NCI-H748 (cell line): Measurements from ENCODE around the gene IQSEC3.

Experiments
- DNase-seq: peaks from one replicate; lab custom pipeline; 2025; ENCODE audit not compliant: unreplicated experiment; lab: John Stamatoyannopoulos, UW

Gene IQSEC3

DNA sequence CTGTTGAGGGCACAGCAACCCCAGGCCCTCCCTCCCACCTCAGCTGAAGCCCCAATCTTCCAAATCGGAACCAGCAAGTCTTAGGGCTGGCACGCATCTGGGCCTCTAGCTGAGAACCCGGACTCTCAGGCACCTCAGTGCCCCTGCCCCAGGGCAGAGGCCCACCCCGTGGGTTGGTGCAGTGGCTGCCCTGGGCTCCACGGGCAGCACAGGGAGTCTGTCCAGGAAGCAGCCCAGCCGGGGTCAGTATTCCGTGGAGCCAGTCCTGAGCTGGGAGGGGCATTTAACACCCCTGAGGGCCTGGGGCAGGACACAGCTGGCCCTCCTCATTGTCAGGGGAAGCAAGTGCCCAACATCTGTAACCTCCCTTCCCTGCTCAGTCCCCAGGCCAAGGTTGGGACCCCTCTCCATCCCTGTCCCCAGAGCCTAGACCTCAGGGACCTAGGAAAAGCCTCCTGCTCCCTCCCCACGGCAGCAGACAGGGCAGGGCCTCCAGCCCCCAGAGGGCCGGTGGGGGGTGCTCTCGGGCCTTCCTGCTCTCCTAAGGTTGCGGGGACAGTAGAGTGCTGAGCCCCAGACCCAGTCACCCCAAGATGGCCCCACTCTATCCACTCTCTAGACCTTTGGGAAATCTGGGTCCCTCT, 110.9 kb downstream of the IQSEC3 start:
- DNase-seq, result no peak

DNA sequence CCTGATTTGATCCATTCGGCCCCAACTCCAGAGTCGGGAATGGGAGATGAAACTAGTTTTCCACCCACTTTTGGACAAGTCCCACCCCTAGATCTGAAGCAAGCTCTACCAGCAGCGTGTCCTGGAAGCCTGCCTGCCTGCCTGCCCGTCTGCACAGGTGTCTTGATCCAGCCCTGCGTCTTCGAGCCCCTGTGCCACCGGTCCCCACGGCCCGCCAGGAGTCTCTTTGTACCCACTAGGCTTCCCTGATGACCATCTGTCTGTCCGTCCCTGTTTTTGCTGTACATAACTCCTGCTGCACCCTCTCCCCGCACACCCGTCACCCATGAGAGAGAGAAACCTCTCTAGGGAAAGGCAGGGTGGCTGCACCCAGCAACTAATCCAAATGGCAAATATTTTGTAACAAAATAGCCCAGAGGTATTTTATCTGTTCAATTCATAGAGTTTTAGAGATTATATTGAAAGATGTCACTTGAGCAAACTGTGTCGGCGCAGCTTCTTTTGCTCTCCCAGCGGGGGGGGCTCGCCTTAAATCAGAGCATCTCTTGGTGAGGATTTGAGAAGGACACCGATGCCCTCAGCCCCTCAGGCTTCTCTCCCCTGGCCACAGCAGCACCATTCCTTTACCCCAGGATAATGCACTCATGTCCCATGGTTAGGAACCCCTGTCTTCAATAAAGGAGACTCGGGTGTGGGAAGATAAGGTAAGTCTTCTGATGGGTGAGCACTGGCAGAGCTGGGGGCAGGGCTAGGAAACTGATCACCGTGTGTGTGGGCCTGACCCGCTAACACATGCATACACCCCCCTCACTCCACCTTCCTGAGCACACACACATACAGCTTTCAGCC, 111.6 kb downstream of the IQSEC3 start:
- DNase-seq, result no peak

DNA sequence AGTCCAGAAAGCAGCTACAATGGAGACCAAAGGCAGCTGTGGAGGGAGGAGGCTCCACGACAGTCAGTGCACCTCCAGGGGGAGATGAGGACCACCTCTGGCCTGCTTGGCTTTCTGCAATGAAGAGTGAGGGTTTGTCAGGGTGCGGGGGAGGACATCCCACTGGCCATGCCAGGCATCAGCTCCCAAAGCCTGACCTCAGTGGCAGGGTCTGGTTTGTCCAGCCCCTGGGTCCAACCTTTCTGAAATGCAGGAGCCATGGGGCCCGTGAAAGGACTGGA, 112.2 kb downstream of the IQSEC3 start:
- DNase-seq, result no peak

DNA sequence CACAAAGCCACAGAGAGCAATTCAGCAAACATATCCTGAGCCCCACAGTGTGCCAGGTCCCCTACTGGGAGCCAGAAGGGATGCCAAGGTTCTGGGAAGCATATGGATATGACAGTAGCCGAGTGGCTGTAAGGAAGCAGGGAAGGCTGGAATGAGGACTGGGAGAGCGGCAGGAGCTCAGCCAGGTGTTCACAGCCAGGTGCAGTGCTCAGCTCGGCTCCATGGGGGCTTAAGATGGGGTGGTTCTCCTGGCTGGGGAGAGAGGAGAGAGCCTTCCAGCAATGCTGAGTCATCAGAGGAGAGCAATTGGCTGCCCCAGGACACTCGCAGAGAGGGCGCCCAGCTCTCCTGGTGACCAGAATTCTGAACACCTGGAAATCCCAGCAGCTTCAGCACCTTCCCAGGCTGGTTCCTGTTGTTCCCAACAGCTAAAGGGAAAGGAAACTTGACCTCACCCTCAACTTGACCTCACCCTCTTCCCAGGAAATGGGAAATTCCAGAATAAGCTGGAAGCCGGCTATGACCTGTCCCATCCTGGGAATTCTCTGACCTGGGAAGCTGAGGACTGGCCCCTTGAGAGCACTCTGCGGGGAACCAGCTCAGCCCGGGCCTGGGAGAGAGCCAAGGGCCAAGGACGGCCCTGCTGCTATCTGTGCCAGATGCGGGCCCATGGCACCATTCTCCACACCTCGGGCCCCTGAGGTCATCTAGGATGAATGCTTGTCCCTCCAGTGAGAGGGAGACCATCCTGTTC, 112.7 kb downstream of the IQSEC3 start:
- no peak for DNase-seq

DNA sequence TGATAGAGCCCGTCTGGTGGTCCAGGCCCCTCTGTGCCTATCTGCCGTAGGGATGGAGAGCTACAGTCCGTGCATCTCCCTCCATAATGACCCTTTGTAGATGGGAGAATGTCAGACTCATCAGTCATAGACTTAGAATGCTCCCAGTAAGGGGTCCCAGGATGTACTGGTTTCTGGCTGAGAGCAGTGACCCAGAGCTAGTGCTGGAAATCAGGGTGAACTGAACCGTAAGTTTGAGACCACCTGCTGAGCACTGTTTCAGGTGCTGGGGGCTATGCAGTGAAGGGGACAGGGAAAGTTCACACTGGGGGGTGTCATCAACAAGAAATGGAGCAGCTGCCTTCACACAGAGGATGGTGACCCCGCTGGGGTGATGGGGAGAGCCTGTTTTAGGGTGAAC, 113.3 kb downstream of the IQSEC3 start:
- DNase-seq, result no peak

DNA sequence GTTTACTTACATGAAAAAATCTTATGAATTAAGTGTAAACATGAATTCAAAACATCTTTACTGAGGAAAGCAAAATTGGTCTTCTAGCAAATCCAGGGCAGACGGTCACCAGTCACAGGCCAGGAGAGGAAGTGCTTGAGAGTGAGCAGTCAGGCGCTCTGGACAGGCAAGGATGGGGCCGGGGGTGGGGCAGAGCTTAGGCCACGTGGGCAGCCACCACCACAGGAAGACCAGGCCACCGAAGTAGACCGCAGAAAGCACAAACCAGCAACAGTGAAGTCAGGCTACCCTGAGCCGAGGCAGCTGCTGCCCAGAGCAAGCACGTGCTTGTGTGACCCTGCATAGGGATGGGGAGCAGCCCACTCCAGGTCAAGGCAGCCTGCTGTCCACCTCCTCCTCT, 113.9 kb downstream of the IQSEC3 start:
- DNase-seq, result no peak

DNA sequence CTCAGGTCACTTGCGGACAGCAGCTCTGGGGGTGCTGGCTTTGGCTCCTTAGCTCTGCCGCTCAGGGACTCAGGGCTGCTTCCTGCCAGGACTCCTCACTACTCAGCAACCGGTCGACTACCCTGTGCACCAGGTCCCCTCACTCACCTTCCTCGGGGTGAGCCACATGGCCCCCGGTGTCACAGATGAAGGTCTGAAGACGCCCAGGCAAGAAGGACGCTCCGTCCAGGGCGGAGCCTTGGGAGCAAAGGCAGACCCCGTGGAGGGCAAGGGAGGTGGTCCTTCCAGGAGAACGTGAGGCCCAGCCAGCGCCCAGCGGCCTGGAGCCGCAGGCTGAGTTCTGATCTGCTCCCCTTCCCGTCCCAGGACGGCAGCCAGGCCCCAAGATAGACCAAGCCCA, 115.4 kb downstream of the IQSEC3 start:
- no peak for DNase-seq

DNA sequence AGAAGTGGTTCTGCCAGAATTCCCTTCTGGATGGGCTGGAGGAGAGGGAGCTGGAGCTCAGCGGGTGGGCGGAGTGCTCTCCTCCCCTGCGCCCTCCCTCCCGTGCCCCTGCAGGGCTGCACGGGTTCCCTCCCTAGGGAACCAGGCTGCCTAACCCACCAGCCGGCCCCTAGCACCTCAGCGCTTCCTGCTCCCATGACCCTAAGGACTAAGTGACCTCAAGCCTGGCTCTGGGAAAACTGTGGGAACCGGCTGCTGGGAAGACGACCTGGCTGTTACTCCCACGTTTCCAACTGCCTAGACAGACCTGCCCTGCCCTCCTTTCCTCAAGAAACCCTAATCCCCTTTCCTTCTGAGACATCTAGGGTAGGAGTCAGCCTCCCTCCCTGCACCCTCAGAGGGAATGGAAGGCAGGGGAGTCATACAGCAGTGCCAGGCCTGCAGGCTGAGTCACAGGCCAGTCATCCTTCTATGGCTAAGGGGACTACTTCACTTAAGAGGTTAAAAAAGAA, 115.9 kb downstream of the IQSEC3 start:
- DNase-seq, result no peak

DNA sequence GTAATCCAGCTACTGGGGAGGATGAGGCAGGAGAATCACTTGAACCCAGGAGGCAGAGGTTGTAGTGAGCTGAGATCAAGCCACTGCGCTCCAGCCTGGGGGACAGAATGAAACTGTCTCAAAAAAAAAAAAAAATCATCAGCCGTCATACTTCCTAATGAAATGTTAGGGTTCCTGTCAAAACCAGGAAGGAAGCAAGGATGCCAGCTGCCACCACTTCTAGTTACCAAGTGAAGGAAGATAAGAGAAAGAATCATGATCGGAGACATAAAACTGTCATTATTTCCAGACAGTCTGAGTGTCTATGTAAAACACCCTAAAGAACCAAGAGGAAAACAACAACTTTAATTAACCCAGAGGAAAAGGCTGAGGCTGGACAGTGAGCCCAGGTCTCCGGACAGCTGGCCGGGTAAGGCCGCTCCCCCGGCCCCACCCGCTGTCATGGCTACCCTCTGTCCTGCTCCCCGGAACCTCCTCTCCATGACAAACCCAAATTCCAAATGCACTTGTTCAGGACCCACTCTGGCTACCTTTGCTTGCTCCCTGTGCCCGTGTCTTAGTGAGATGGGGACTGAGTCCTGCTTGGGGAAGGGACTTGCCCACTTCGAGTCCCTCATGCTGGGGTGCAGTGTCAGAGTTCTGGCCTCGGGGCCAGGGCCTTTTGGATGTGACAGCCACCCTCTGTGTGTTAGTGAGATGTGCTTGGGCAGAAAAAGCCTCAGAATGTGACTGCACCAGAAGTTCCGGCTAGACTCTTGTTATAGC, 118.4 kb downstream of the IQSEC3 start:
- DNase-seq, result no peak

DNA sequence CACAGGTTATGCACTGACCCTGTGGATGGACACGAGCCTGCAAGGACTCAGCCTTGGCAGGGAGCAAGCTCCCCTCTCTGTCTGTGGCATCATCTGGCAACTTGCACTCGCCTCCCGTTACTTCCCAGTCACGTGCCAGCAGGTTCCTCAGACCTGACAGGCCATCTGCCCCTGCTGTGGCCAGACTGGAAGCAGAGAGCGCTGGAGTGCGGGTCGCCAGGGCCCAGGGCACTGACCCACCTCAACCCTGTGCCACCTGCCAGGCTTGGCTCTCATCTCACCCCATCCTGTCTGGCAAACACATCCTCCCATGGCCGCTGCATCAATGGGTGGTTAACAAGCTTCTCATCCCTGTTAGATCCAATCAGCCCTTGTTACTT, 119.0 kb downstream of the IQSEC3 start:
- DNase-seq, result no peak

DNA sequence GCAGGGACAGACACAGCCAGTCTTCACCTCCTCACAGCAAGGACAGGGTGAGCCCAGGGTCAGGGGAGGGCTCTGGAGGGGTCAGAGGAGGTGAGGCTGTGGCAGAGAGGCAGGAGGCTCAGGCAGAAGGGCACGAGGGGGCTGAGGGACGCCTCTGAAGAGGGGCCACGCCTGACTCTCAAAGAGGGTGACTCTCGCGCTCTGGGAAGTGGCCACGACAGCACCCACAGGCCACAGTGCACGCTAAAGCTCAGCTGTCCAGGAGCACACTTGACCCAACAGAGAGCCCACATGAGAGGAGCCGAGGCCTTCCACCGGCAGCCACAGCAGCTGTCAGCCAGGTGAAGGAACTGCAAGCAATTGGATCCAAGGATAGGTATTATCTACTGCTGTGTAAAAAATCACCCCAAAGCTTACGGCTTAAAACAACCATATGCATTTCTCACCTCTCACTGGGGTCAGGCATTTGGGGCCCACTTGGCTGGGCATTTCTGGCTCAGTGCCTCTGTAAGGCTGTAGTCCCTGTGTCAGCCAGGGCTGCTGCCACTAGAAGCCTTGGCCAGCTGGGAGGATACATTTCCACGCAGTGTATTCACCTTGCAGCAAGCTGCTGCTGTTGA, 119.5 kb downstream of the IQSEC3 start:
- no peak for DNase-seq

DNA sequence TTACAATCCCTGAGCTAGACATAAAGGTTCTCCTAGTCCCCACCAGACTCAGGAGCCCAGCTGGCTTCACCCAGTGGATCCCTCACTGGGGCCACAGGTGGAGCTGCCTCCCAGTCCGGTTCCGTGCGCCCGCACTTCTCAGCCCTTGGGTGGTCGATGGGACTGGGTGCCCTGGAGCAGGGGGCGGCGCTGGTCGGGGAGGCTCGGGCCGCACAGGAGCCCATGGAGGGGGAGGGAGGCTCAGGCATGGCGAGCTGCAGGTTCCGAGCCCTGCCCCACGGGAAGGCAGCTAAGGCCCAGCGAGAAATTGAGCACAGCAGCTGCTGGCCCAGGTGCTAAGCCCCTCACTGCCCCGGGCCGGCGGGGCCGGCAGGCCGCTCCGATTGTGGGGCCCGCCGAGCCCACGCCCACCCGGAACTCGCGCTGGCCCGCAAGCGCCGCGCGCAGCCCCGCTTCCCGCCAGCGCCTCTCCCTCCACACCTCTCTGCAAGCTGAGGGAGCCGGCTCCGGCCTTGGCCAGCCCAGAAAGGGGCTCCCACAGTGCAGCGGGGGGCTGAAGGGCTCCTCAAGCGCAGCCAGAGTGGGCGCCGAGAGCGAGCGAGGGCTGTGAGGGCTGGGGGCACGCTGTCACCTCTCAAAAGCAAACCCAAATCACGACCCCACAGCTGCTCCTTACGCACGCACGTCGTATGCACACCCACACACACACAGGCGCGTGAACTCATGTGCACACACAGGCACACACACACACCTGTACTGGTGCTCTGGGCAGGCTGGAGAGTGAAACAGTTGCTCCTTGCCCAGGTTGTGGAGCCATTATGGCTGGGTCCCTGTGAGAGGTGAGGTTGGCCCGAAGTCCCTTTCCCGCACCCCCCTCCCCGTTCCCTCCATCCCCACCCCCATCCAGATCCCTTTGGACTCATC, 121.7 kb downstream of the IQSEC3 start:
- DNase-seq, result peak; percentile 48

DNA sequence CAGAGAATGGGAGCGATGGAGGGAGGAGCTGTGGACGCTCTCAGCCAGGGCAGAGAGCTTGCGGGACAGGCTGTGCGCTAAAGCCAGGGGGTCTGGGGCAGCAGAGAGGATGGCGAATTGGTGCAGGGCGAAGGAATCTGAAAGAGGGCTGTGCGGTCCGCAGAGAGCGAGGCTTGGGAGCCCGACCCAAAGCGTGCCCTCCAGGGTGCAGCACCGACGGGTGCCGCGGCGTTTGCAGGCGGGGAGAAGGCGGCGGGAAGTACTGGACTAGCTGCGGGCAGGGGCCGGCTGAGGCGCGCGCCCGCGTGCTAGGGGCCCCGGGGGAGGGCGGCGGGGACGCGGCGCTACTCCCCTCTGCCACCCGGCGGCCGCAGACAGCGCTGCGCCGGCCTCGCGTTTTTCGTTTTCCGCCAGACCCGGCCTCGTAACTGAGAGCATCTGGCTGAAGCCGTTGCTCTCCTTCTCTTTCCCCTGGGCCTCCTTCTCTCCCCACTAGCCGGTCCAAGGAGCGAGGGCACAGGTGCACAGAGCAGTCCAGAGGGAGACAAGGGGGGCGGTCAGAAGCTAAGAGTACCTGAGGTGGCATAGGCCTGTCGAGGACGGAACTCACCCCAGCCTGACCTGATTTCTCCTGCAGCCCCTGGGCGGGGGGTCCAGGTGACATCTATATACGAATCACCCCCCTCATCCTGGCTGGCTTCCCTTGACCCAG, 122.5 kb downstream of the IQSEC3 start:
- DNase-seq, result peak; percentile 74

DNA sequence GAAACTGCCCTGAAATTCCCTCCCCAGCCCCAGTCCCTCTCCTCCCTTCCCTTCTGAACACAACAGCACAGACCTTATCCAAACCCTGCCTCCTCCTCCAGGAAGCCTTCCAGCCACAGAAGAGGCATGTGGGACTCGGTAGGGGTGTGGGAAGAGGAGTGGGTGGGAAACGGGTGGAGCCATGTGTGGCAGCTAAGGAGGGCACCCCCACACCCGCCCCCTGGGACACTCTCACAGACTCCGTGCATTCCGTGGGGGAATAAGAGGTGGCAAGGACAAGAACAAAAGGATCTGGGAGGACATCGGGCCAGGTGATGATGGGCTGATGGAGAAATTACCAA, 123.0 kb downstream of the IQSEC3 start:
- no peak for DNase-seq

DNA sequence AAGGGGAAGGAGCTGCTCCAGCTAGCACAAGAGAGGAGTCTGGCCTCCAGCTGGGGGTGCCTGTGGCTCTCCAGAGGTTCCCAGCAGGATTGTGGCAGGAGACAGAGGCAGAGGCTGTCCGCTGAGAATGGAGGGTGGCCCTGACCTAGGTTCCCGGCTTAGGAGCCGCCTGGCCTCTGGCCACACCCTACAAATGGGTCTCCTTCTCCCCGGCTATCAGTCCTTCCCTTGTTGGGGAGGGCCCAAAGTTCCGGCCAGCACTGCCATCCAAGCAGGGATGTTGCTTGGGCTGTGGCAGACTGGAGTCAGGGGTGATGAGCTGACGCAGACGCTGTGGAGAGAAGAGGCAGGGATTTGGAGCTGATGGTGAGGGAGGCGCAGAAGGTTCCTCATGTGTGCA, 124.3 kb downstream of the IQSEC3 start:
- DNase-seq, result no peak

DNA sequence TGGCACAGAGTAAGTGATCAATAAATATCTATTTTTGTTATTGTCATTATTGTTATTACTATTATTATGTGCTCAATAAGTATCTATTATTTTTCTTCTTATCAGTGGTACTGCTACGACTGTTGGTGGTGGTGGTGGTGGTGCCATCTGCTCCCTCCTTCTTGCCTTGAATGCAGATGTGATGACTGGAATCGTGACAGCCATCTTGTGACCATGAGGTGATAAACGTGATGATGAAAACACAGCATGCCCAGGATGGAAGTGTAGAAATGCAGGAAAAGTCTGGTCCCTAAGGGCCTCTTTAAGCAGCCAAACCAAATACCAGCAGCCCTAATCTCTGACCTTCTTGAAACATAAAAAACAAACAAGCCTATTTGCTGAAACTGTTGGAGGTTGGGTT, 125.0 kb downstream of the IQSEC3 start:
- DNase-seq, result no peak

DNA sequence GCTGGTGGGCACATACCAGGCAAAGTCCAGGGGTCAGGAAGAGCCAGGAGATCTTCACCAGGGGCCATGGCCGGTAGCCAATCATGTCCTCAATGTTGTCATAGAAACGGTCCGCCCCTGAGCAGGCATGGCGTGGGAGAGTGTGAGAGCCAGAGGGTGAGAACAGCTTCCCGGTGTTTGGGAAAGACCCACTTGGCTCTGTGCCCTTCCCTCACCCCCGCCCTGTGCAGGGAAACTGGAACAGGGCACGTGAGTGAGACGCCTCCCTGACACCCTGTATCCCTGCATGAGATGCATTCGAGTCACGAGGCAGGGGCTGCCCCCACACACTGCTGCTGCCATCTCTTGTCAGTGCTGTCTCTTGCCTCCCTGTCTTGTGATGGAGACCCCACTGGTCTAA, 126.7 kb downstream of the IQSEC3 start:
- DNase-seq, result peak; percentile 31

DNA sequence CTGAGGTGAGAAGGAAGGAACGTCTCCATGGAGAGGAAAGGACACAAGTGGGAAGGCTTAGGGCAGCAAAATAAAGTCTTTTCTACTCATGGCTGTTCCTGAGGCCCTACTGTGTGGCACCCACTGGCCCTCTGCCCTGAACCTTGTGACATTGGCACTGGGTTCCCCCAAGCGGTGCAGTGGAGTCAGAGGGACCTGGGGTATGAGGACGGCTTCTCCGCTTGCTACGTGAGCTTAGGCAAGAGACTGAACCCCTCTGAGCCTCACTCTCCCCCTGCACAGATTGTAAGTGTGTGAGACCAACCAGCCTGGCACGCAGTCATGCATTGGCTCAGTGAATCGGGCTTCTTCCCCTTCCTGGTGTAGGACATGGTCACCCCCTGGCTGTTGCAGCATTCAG, 127.7 kb downstream of the IQSEC3 start:
- no peak for DNase-seq

DNA sequence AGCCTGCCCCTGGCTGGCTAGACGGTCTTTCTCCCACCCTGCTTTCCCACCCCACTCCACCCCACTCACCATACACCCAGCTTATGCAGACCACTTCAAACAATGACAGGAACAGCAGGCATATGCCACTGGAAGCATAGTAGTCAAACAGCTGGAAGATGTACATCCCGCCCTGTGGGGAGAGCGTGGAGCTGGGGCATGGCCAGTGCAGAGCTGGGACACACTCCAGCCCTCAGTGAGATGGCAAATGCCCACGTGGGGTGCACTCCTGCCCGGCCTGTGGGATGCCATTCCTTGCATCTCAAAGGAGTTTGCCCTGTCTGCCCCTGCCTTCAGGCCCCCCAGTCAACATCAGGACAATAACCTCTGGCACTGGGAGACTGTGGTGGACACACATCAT, 128.6 kb downstream of the IQSEC3 start:
- no peak for DNase-seq
